ENCODE measurements around the gene INTS15.

The INTS15 gene

DNA sequence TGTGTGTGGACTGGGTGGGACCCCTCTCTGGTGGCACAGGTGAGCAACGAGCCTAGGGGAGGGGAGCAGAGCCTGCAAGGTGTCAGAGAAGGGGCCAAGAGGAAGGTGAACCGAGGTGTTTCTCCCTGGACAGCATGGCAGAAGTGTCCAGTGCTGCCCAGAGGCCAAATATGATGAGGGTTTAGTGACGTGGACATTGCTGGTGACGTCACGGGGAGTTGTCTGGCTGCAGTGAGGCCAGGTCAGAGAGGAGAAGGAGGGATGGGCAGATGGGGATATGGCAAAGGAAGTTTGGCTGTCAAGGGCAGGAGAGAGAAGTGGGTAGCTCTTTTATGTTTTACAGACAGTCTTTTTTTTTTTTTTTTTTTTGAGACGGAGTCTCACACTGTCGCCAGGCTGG lies 23.0 kb downstream of the INTS15 start:
- no peak for DNase-seq (ENCODE audit: low read depth)
- TF ChIP-seq, protein P1, sequence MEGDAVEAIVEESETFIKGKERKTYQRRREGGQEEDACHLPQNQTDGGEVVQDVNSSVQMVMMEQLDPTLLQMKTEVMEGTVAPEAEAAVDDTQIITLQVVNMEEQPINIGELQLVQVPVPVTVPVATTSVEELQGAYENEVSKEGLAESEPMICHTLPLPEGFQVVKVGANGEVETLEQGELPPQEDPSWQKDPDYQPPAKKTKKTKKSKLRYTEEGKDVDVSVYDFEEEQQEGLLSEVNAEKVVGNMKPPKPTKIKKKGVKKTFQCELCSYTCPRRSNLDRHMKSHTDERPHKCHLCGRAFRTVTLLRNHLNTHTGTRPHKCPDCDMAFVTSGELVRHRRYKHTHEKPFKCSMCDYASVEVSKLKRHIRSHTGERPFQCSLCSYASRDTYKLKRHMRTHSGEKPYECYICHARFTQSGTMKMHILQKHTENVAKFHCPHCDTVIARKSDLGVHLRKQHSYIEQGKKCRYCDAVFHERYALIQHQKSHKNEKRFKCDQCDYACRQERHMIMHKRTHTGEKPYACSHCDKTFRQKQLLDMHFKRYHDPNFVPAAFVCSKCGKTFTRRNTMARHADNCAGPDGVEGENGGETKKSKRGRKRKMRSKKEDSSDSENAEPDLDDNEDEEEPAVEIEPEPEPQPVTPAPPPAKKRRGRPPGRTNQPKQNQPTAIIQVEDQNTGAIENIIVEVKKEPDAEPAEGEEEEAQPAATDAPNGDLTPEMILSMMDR (IDR thresholded peaks at IDR 0.05; ENCODE audit: insufficient read depth, low read depth, low read length, missing control alignments) = no peak
- H3K4me3 ChIP-seq (ENCODE audit: low read length) = no peak overlapping the region

GRCh38 chr7:6613706-6614105 lies 23.9 kb downstream of the INTS15 start:
- H3K4me3 ChIP-seq (ENCODE audit: low read length) = no peak overlapping the region
- no peak for DNase-seq (ENCODE audit: low read depth)
- TF ChIP-seq, protein P1 (IDR thresholded peaks at IDR 0.05; ENCODE audit: insufficient read depth, low read depth, low read length, missing control alignments) = no peak

- no peak for DNase-seq (ENCODE audit: low read depth)
- H3K4me3 ChIP-seq (ENCODE audit: low read length) = peak within 1 kb of the TSS; percentile 21
- TF ChIP-seq, protein P1 (IDR thresholded peaks at IDR 0.05; ENCODE audit: insufficient read depth, low read depth, low read length, missing control alignments) = no peak
These were observed 25.3 kb downstream of the INTS15 start, which contains the start of gene ZNF853 for GRCh38 chr7:6614953-6615722. Gene ZNF853, plus strand, starts transcription at chr7:6615610. Its CDS starts 565 bp downstream, at chr7:6616175.

DNA sequence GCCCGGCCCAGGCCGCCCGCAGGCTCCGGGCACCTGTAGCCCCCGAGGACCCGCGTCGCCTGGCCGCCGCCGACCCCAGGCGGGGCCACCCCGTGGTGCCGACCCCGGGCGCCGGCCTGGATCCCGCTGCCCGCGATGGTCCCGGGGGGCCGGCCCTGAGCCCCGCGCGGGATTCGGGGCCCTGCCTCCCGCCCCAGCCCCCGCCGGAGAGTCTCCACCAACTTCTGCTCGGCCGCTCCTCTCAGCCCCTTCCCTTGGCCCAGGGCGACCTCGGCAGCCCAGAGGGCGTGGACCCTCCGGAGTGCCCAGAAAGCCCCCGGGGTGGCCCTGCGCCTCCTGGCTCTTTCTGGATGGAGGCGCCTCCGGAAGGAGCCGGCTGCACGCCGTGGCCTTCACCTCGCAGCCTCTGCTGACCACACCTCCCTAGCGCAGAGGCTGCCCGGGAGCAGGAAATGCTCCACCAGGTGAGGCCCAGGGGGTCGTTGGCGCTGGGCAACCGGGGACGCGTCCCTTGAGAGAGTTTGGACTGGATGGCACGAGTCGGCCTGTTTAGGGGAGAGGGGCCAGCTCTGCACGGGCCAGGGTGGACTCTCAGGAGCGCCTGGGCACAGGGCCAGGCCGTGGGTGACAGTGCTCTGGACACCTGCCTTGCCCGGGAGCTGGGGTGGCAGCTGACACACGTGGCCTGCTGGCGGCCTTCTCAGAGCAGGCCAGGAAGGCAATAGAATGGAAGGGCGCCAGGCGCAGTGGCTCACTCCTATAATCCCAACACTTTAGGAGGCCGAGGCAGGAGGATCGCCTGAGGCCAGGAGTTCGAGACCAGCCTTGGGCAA lies 26.1 kb downstream of the INTS15 start:
- TF ChIP-seq, protein P1 (IDR thresholded peaks at IDR 0.05; ENCODE audit: insufficient read depth, low read depth, low read length, missing control alignments) = no peak
- H3K4me3 ChIP-seq (ENCODE audit: low read length) = peak overlapping the region; percentile 21
- DNase-seq (ENCODE audit: low read depth) = no peak

DNA sequence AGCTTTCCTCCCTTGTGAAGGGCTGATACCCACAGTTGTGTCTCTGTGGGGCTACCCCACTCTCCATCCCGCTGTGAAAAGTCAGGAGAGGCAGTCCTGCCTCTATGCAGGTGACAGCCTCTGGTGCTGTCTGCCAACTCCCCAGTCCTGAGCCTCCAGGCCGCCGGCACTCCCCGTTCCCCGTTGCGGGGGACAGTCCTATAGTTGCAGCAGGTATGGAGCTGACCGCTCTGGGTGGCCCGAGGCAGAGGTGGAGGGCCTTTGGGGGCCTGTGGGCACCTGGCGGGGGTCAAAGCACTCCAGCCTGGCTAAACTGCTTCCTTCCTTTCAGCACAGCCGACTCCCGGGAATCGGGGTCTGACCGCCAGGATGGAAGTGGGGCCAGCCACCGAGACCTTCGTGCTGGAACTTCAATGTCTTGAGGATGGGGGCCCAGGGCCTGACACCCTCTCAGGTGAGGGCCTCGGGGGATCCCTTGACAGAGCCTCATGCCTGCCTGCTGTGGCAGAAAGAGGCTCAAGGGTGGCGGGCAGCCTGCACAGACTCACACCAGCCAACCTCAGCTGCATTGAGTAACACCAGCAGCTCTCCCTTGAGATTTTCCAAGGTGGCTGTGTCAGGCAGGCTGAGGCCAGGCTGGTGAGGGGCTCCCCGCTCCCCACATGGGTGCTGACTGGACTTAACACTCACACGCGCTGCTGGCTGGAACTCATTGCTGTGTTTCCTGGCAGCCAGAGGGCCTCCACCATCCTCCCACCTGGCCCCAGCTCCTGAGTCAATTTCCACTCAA lies 27.2 kb downstream of the INTS15 start:
- H3K4me3 ChIP-seq (ENCODE audit: low read length) = no peak overlapping the region
- TF ChIP-seq, protein P1 (IDR thresholded peaks at IDR 0.05; ENCODE audit: insufficient read depth, low read depth, low read length, missing control alignments) = no peak
- no peak for DNase-seq (ENCODE audit: low read depth)

DNA sequence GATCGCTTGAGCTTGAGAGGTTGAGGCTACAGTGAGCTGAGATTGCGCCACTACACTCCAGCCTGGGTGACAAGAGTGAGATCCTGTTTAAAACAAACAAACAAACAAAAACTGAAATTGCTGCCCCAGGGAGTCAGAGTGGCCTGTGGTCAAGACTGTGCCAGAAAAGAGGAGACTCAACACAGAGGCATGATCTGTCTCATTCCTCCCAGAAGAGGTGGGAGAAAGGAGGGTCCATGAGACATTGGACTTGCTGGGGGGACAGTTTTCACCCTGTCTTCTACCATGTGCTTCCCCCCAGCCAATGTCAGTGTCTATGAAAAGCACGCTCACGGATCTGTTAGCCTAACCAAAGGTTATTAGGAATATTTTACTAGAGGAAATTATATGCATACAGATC lies 28.8 kb downstream of the INTS15 start:
- TF ChIP-seq, protein P1 (IDR thresholded peaks at IDR 0.05; ENCODE audit: insufficient read depth, low read depth, low read length, missing control alignments) = no peak
- no peak for DNase-seq (ENCODE audit: low read depth)
- no peak overlapping the region for H3K4me3 ChIP-seq (ENCODE audit: low read length)

Measured in epithelial cell of esophagus (primary cell).